K562 (cell line): ENCODE measurements around the gene IL1R1. TPM values are rescaled to one million over a fixed set of nuclear protein-coding genes. Genes with fewer than 3 reads are reported as not detected.
A peak's percentile ranks its signal among the peaks of the same experiment; 100 is the strongest.

ENCODE experiments used
- ARID1B ChIP-seq: fragments of 450-650 bp; IDR thresholded peaks from 2 replicates; pipeline ENCODE4 v1.6.1; 2016; ENCODE audit warnings: antibody characterized with exemption, mild to moderate bottlenecking, inconsistent platforms
- CBFA2T3 ChIP-seq: fragments of 450-650 bp; IDR thresholded peaks from 2 replicates; pipeline ENCODE4 v1.6.1; 2017
- ELF4 ChIP-seq: fragments of 450-650 bp; formaldehyde crosslinking; IDR thresholded peaks from 2 replicates; pipeline ENCODE4 v1.4.0; 2022; ENCODE audit warnings: missing genetic modification characterization
- ERF ChIP-seq: fragments of 450-650 bp; formaldehyde crosslinking; IDR thresholded peaks from 2 replicates; pipeline ENCODE4 v1.4.0; 2020; ENCODE audit warnings: mild to moderate bottlenecking, mixed read lengths
- KAT2B ChIP-seq: IDR thresholded peaks from one replicate; pipeline ENCODE4 v1.6.1; 2012; ENCODE audit warnings: low read depth, mild to moderate bottlenecking, control low read depth, inconsistent platforms, low read length, moderate library complexity
- MAZ ChIP-seq, 2 experiments: fragments of 450-650 bp in 1 of 2; sonication (generic) in 1 of 2; formaldehyde crosslinking; IDR thresholded peaks in 1 of 2; conservative IDR thresholded peaks in 1 of 2; 2 replicates each; pipeline versions ENCODE4 v1.4.0 to v1.5.0; 2020; ENCODE audit warnings: mild to moderate bottlenecking in 1 of 2, missing genetic modification reagents in 1 of 2
- RCOR1 ChIP-seq, 2 experiments: IDR thresholded peaks; 2 replicates each; pipeline ENCODE4 v1.6.1; 2012; ENCODE audit warnings: low read depth in 2 of 2, low read length in 2 of 2, borderline replicate concordance in 1 of 2, improper control_type of control experiment in 1 of 2
- STAT5A ChIP-seq: IDR thresholded peaks from 2 replicates; pipeline ENCODE4 v1.6.1; 2012; ENCODE audit warnings: low read length, inconsistent platforms, borderline replicate concordance
- polyA plus RNA-seq, 8 experiments: library from polyadenylated mRNA; depleted of rRNA in 4 of 8; stranded (reverse) in 5 of 8; unstranded in 3 of 8; fragments of >200 nt; fragmentation: Nextera tagmentation in 2 of 8; fragmentation: Illumina TruSeq in 1 of 8; extraction: Ambion mirVana in 2 of 8; extraction: Trizol in 1 of 8; gene quantifications; 2 replicates each; pipeline versions ENCODE4 v1.2.1 to v1.2.3, GENCODE V29; 2011 to 2014; ENCODE audit warnings: inconsistent platforms in 1 of 8, missing spikeins in 1 of 8
- total RNA-seq, 7 experiments: library from RNA; depleted of rRNA in 6 of 7; stranded (reverse); fragments of >200 nt in 6 of 7; fragmentation: Illumina TruSeq in 2 of 7; extraction: Trizol in 2 of 7; gene quantifications; 2 replicates each; pipeline versions ENCODE4 v1.2.1 to v1.2.3, GENCODE V29; 2011 to 2021; ENCODE audit warnings: low replicate concordance in 1 of 7
- TF ChIP-seq, protein P1 (sequence below): fragments of 250-450 bp; sonication (Bioruptor Pico); IDR thresholded peaks from 2 replicates; pipeline ENCODE4 v1.4.0; 2020

Gene IL1R1
- total and polyA plus RNA-seq, 9 of the 15 experiments (the other 6 are each of a cell fraction or from before 2014, with no cell fraction given) = 0.81 to 3.9 (median 1.6) TPM

DNA sequence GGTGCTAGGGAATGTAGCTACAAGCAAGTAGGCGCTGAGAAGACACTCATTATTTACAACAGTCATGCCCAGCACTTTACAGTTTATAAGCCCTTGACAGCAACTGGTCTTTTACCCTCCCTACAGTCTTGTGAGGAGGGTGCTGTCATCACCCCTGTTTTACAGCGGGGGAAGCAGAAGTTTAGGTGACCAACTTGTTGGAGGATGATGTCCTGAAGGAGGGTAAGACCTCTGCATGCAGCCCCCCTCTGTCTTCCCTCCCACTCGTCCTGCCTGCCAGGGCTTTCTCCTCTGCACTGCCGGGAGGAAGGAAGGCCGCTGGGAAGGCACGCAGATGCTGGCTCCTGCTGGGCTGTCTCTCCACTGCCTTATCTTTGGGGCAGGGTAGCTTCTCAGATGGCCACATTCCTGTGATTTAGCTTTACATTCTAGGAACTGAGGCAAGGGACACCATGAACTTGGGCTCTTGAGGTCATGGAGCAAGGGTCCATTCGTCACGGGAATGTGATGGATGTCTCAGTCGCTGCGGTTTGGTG, 972 bp downstream of the IL1R1 start (continued):
- TF ChIP-seq, protein P1, sequence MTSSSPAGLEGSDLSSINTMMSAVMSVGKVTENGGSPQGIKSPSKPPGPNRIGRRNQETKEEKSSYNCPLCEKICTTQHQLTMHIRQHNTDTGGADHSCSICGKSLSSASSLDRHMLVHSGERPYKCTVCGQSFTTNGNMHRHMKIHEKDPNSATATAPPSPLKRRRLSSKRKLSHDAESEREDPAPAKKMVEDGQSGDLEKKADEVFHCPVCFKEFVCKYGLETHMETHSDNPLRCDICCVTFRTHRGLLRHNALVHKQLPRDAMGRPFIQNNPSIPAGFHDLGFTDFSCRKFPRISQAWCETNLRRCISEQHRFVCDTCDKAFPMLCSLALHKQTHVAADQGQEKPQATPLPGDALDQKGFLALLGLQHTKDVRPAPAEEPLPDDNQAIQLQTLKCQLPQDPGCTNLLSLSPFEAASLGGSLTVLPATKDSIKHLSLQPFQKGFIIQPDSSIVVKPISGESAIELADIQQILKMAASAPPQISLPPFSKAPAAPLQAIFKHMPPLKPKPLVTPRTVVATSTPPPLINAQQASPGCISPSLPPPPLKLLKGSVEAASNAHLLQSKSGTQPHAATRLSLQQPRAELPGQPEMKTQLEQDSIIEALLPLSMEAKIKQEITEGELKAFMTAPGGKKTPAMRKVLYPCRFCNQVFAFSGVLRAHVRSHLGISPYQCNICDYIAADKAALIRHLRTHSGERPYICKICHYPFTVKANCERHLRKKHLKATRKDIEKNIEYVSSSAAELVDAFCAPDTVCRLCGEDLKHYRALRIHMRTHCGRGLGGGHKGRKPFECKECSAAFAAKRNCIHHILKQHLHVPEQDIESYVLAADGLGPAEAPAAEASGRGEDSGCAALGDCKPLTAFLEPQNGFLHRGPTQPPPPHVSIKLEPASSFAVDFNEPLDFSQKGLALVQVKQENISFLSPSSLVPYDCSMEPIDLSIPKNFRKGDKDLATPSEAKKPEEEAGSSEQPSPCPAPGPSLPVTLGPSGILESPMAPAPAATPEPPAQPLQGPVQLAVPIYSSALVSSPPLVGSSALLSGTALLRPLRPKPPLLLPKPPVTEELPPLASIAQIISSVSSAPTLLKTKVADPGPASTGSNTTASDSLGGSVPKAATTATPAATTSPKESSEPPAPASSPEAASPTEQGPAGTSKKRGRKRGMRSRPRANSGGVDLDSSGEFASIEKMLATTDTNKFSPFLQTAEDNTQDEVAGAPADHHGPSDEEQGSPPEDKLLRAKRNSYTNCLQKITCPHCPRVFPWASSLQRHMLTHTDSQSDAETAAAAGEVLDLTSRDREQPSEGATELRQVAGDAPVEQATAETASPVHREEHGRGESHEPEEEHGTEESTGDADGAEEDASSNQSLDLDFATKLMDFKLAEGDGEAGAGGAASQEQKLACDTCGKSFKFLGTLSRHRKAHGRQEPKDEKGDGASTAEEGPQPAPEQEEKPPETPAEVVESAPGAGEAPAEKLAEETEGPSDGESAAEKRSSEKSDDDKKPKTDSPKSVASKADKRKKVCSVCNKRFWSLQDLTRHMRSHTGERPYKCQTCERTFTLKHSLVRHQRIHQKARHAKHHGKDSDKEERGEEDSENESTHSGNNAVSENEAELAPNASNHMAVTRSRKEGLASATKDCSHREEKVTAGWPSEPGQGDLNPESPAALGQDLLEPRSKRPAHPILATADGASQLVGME (CRISPR knock-in tag) = no peak
- TF ChIP-seq ARID1B (peak; percentile 52; the same call in 1 of the 2 replicates), CBFA2T3 (peak; percentile 63), MAZ (CRISPR knock-in tag; conservative IDR thresholded peaks at IDR 0.05 in 1 of 2, IDR thresholded peaks at IDR 0.05 in 1 of 2) (peak in 1 of 2 experiments; percentile 43; a peak in 1 of 4 replicates), RCOR1 (IDR thresholded peaks at IDR 0.05; ENCODE audit: borderline replicate concordance in 1 of 2, low read depth in 2 of 2, low read length in 2 of 2) (peak in 1 of 2 experiments; percentile 41; a peak in 1 of 4 replicates), STAT5A (peak; percentile 60), ERF (CRISPR knock-in tag) (no peak), ELF4 (CRISPR knock-in tag) (no peak), KAT2B (no peak)
- TF ChIP-seq, all 486 proteins: peak for 8
